ENCODE measurements around the gene UBR4. TPM values are rescaled to one million over a fixed set of nuclear protein-coding genes. Genes with fewer than 3 reads are reported as not detected.
A peak's percentile ranks its signal among the peaks of the same experiment; 100 is the strongest.

The UBR4 gene
- polyA plus RNA-seq, 3 donors: 44.3 to 93.8 (median 49.4) TPM

DNA sequence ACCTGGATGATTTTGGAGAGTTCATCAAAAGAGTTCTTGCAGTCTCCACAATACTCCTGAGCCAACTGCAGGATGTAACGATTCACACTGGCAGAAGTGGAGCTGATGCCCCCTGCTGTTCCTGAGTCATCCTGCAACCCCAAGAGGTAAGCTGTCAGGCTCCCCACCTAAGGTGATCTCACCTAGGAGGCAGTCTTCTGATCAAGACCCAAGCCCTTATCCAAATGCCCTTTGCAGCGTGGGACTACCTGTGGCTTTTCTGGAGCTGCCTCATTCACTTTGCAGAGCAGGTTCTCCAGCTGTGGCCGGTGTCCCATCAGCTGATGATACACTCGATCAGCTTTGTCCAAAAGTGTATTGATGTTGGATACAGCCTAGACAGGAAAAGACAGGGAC lies 96.4 kb downstream of the UBR4 start:
- no peak overlapping the region for H3K9ac ChIP-seq (ENCODE audit: insufficient read depth, low read length, poor library complexity, severe bottlenecking)
- H3K4me1 ChIP-seq (ENCODE audit: control insufficient read depth in 1 of 2, insufficient read depth in 2 of 2, low read length in 2 of 2): no peaks in the 10 kb centered on the region
- no peaks in the 10 kb centered on the region for H4K20me1 ChIP-seq (ENCODE audit: insufficient read depth, low read length)
- peaks cover 0 to 1% (median 0%) of the 10 kb centered on the region in 3 donors for H3K27me3 Mint-ChIP-seq (ENCODE audit: low read depth in 3 of 3)
- peaks cover 99% of the 10 kb centered on the region in 2 donors for H3K36me3 Mint-ChIP-seq
- no peaks in the 10 kb centered on the region for H3K4me1 Mint-ChIP-seq
- no peak for DNase-seq
- H2AFZ ChIP-seq (ENCODE audit: insufficient read depth, low read depth, low read length, poor library complexity, severe bottlenecking): no peak overlapping the region
- no peak overlapping the region for H3K4me3 Mint-ChIP-seq
- H3K4me3 ChIP-seq (replicated peaks in 1 of 3; ENCODE audit: low read depth in 2 of 3, low read length in 3 of 3): no peak overlapping the region
- intact Hi-C loops (cut with micrococcal nuclease): no loop called here
- 70% methylated on average over 2 of the region's 4 CpGs for WGBS (ENCODE audit: insufficient coverage)
- no peaks in the 10 kb centered on the region for H3K27me3 ChIP-seq (ENCODE audit: control insufficient read depth in 2 of 2, insufficient read depth in 2 of 2, low read length in 2 of 2)
- TF ChIP-seq, protein P1, sequence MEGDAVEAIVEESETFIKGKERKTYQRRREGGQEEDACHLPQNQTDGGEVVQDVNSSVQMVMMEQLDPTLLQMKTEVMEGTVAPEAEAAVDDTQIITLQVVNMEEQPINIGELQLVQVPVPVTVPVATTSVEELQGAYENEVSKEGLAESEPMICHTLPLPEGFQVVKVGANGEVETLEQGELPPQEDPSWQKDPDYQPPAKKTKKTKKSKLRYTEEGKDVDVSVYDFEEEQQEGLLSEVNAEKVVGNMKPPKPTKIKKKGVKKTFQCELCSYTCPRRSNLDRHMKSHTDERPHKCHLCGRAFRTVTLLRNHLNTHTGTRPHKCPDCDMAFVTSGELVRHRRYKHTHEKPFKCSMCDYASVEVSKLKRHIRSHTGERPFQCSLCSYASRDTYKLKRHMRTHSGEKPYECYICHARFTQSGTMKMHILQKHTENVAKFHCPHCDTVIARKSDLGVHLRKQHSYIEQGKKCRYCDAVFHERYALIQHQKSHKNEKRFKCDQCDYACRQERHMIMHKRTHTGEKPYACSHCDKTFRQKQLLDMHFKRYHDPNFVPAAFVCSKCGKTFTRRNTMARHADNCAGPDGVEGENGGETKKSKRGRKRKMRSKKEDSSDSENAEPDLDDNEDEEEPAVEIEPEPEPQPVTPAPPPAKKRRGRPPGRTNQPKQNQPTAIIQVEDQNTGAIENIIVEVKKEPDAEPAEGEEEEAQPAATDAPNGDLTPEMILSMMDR (IDR thresholded peaks at IDR 0.05): peak; percentile 30
- no peaks in the 10 kb centered on the region for H3K79me2 ChIP-seq (ENCODE audit: insufficient read depth, low read length)
- no peak overlapping the region for H3K27ac ChIP-seq (ENCODE audit: low read depth in 1 of 2, low read length in 2 of 2)
- H3K9me3 ChIP-seq (replicated peaks in 1 of 2; ENCODE audit: control insufficient read depth in 1 of 2, insufficient read depth in 1 of 2, low read length in 2 of 2): no peaks in the 10 kb centered on the region
- H3K27ac Mint-ChIP-seq: no peak overlapping the region
- H3K4me2 ChIP-seq (replicated peaks; ENCODE audit: extremely low read depth, low read length, poor library complexity, severe bottlenecking): no peak overlapping the region
- no peaks in the 10 kb centered on the region for H3K9me3 Mint-ChIP-seq
- H3K36me3 ChIP-seq (replicated peaks in 1 of 2; ENCODE audit: control insufficient read depth in 1 of 2, insufficient read depth in 2 of 2, low read length in 2 of 2): peaks cover 98 to 100% of the 10 kb centered on the region in 2 donors

DNA sequence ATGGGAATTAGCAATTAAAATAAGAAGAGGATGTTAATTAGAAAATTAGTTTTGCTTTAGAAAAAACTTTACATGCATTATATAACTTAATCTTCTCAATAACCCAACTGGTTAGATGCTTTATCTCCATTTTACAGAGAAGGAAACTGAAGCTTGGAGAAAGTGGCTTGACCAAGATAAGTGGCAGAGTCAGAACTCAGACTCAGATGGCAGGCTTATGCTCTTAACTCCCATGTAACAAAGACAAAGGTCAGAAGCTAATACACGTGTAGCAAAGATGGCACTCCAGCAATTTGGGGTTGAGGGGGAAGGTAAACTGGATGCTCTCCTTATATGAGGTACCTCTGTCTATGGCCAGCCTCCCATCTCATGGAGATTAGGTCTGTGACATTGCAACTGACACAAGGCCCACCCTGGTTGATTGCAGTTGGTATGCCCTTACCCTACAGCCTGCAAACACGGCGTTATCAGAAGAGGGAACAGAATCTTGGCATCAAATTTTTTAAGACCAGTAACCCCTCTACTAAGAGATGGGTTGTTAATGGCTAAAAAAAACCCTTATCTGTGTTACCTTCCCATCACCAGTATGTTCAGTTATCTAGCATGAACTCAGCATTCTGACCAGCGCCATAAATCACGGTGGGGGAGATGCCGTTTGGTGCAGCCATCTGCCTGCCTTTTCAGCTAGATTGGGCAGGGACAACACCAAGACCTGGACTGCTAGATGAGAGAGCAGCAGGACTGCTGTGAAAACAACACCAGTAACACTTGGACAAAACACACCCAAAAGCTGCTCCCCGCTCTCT lies 97.0 kb downstream of the UBR4 start:
- no peaks in the 10 kb centered on the region for H3K27me3 ChIP-seq (ENCODE audit: control insufficient read depth in 2 of 2, insufficient read depth in 2 of 2, low read length in 2 of 2)
- no peak overlapping the region for H3K4me3 ChIP-seq (replicated peaks in 1 of 3; ENCODE audit: low read depth in 2 of 3, low read length in 3 of 3)
- Mint-ChIP-seq H3K4me1 (no peaks in the 10 kb centered on the region), H3K36me3 (peaks cover 99 to 100% of the 10 kb centered on the region in 2 donors), H3K27ac (peak overlapping the region in 1 of 7 donors; percentile 6), H3K4me3 (no peak overlapping the region), H3K27me3 (ENCODE audit: low read depth in 3 of 3) (peaks cover 0 to 1% (median 0%) of the 10 kb centered on the region in 3 donors), H3K9me3 (no peaks in the 10 kb centered on the region)
- 92% methylated on average over 4 of the region's 7 CpGs for WGBS (ENCODE audit: insufficient coverage)
- H3K79me2 ChIP-seq (ENCODE audit: insufficient read depth, low read length): no peaks in the 10 kb centered on the region
- no peak overlapping the region for H2AFZ ChIP-seq (ENCODE audit: insufficient read depth, low read depth, low read length, poor library complexity, severe bottlenecking)
- TF ChIP-seq, protein P1 (IDR thresholded peaks at IDR 0.05): no peak
- no peak overlapping the region for H3K9ac ChIP-seq (ENCODE audit: insufficient read depth, low read length, poor library complexity, severe bottlenecking)
- peaks cover 99 to 100% of the 10 kb centered on the region in 2 donors for H3K36me3 ChIP-seq (replicated peaks in 1 of 2; ENCODE audit: control insufficient read depth in 1 of 2, insufficient read depth in 2 of 2, low read length in 2 of 2)
- H3K9me3 ChIP-seq (replicated peaks in 1 of 2; ENCODE audit: control insufficient read depth in 1 of 2, insufficient read depth in 1 of 2, low read length in 2 of 2): no peaks in the 10 kb centered on the region
- H4K20me1 ChIP-seq (ENCODE audit: insufficient read depth, low read length): no peaks in the 10 kb centered on the region
- H3K27ac ChIP-seq (ENCODE audit: low read depth in 1 of 2, low read length in 2 of 2): no peak overlapping the region
- no peak for DNase-seq
- H3K4me2 ChIP-seq (replicated peaks; ENCODE audit: extremely low read depth, low read length, poor library complexity, severe bottlenecking): no peak overlapping the region
- no peaks in the 10 kb centered on the region for H3K4me1 ChIP-seq (ENCODE audit: control insufficient read depth in 1 of 2, insufficient read depth in 2 of 2, low read length in 2 of 2)
- intact Hi-C loops (cut with micrococcal nuclease): no loop called here

Measured in CD14-positive monocyte (primary cell).